ENCODE measurements around the gene CORO6. TPM values are rescaled to one million over a fixed set of nuclear protein-coding genes. Genes with fewer than 3 reads are reported as not detected.

Gene CORO6
- total RNA-seq, 1 experiment from 2014 or later = 2.8 TPM

GRCh38 chr17:29591737-29592608 is 30.7 kb downstream of the CORO6 start:
- H3K36me3 ChIP-seq (ENCODE audit: control insufficient read depth, insufficient read depth, low read length) = no peaks in the 10 kb centered on the region
- H3K27ac Mint-ChIP-seq (ENCODE audit: unreplicated experiment) = peak overlapping the region; percentile 74
- no peaks in the 10 kb centered on the region for H3K9me3 ChIP-seq
- POLR2A ChIA-PET = interaction anchor here (0.5 to 1.0 kb wide), 4 partner anchors 10 to 438 kb away, joined by 3 read pairs; no protein-coding TSS in a partner anchor
- peak overlapping the region; percentile 86 for H3K4me3 Mint-ChIP-seq (ENCODE audit: unreplicated experiment)
- peaks cover 39% of the 10 kb centered on the region for H3K4me1 ChIP-seq
- TF ChIP-seq CTCF (IDR thresholded peaks at IDR 0.05; ENCODE audit: insufficient read depth in 1 of 2, low read depth in 1 of 2, low read length in 1 of 2, severe bottlenecking in 1 of 2, unreplicated experiment in 1 of 2) = peak; percentile 99
- H3K27me3 ChIP-seq (replicated peaks; ENCODE audit: control insufficient read depth, insufficient read depth, low read length) = no peaks in the 10 kb centered on the region
- TSS peak; percentile 57 for BruUV-seq (replicated peaks)
- H3K36me3 Mint-ChIP-seq (ENCODE audit: insufficient read depth, unreplicated experiment) = peaks cover 8% of the 10 kb centered on the region
- no peaks in the 10 kb centered on the region for H3K27me3 Mint-ChIP-seq (ENCODE audit: insufficient read depth, unreplicated experiment)
- no peaks in the 10 kb centered on the region for H3K4me1 Mint-ChIP-seq (ENCODE audit: low read depth, unreplicated experiment)
- no peaks in the 10 kb centered on the region for H3K9me3 Mint-ChIP-seq (ENCODE audit: unreplicated experiment)
- DNase-seq = peak; percentile 91 to 98
- CTCF ChIA-PET = interaction anchor here (0.5 to 5.0 kb wide), 12 partner anchors 8 to 694 kb away, joined by 3 to 69 read pairs (median 4); partner anchors contain the start of genes ABHD15, MYO18A and TP53I13
- intact Hi-C loops (cut with micrococcal nuclease; ENCODE audit: unreplicated experiment) = loop anchor here (1.0 to 10.0 kb wide), 6 partner anchors 12 to 300 kb away; partner anchors contain the start of genes NUFIP2 and TP53I13
- H3K4me3 ChIP-seq (ENCODE audit: low read depth, low read length) = peak overlapping the region; percentile 56

- Mint-ChIP-seq H3K36me3 (ENCODE audit: insufficient read depth, unreplicated experiment) (peaks cover 8% of the 10 kb centered on the region), H3K27me3 (ENCODE audit: insufficient read depth, unreplicated experiment) (no peaks in the 10 kb centered on the region), H3K4me1 (ENCODE audit: low read depth, unreplicated experiment) (no peaks in the 10 kb centered on the region), H3K27ac (ENCODE audit: unreplicated experiment) (peak overlapping the region; percentile 74), H3K9me3 (ENCODE audit: unreplicated experiment) (no peaks in the 10 kb centered on the region), H3K4me3 (ENCODE audit: unreplicated experiment) (peak overlapping the region; percentile 86)
- no peaks in the 10 kb centered on the region for H3K27me3 ChIP-seq (replicated peaks; ENCODE audit: control insufficient read depth, insufficient read depth, low read length)
- H3K4me3 ChIP-seq (ENCODE audit: low read depth, low read length) = peak overlapping the region; percentile 56
- peaks cover 39% of the 10 kb centered on the region for H3K4me1 ChIP-seq
- no peaks in the 10 kb centered on the region for H3K36me3 ChIP-seq (ENCODE audit: control insufficient read depth, insufficient read depth, low read length)
- TF ChIP-seq CTCF (IDR thresholded peaks at IDR 0.05; ENCODE audit: insufficient read depth in 1 of 2, low read depth in 1 of 2, low read length in 1 of 2, severe bottlenecking in 1 of 2, unreplicated experiment in 1 of 2) = no peak
- ChIA-PET POLR2A (interaction anchor here (1.0 kb wide), 1 partner anchor 10 kb away, joined by 3 read pairs; no protein-coding TSS in a partner anchor), CTCF (interaction anchor here (0.6 to 5.0 kb wide), 21 partner anchors 7 to 519 kb away, joined by 3 to 69 read pairs (median 4); partner anchors contain the start of genes ABHD15, MYO18A and TP53I13)
- peak in 1 of 2 experiments; percentile 65 for DNase-seq
- H3K9me3 ChIP-seq = no peaks in the 10 kb centered on the region
- no TSS peak for BruUV-seq (replicated peaks)
- intact Hi-C loops (cut with micrococcal nuclease; ENCODE audit: unreplicated experiment) = loop anchor here (1.0 to 10.0 kb wide), 6 partner anchors 11 to 299 kb away; partner anchors contain the start of genes NUFIP2 and TP53I13
Measured at GRCh38 chr17:29591146-29591736, 31.5 kb downstream of the CORO6 start.

All from Caco-2 (cell line).